ENCODE data around the gene HSF4. TPM values are rescaled to one million over a fixed set of nuclear protein-coding genes. Genes with fewer than 3 reads are reported as not detected.

HSF4 gene
- total and polyA plus RNA-seq, 2 experiments from 2014 or later = 5.5 to 15.7 TPM

- H3K36me3 ChIP-seq (replicated peaks; ENCODE audit: insufficient read depth, low read depth) = no peaks in the 10 kb centered on the region
- H3K4me2 ChIP-seq = peak overlapping the region; percentile 90
- 8% methylated on average over 72 of the region's 85 CpGs for WGBS (ENCODE audit: low lambda C conversion rate, missing lambda C conversion rate)
- no peak for TF ChIP-seq CTCF (IDR thresholded peaks at IDR 0.05; ENCODE audit: poor library complexity)
- peak; percentile 90 for TF ChIP-seq EZH2 (IDR thresholded peaks at IDR 0.05; ENCODE audit: borderline replicate concordance)
- peak; percentile 63 for TF ChIP-seq EZH2phosphoT487 (IDR thresholded peaks at IDR 0.05; ENCODE audit: low read depth, severe bottlenecking, unreplicated experiment)
- peaks cover 4% of the 10 kb centered on the region for H4K20me1 ChIP-seq (ENCODE audit: insufficient read depth, poor library complexity, severe bottlenecking)
- H3K27ac ChIP-seq = no peak overlapping the region
- no peaks in the 10 kb centered on the region for H3K79me2 ChIP-seq
- H3K4me1 ChIP-seq (ENCODE audit: insufficient read depth) = peaks cover 47% of the 10 kb centered on the region
- no peaks in the 10 kb centered on the region for H3K9me2 ChIP-seq (replicated peaks; ENCODE audit: insufficient read depth)
- H2AFZ ChIP-seq = peak overlapping the region; percentile 26
- peaks cover 75% of the 10 kb centered on the region for H3K27me3 ChIP-seq
- no peak for DNase-seq (ENCODE audit: low spot score)
- H3K9me3 ChIP-seq (ENCODE audit: low read depth) = no peaks in the 10 kb centered on the region
- no peak overlapping the region for H3K4me3 ChIP-seq
Observed at GRCh38 chr16:67165121-67166078, 855 bp downstream of the HSF4 start.

GRCh38 chr16:67166110-67166547 is 1.6 kb downstream of the HSF4 start:
- H3K4me3 ChIP-seq = no peak overlapping the region
- DNase-seq (ENCODE audit: low spot score) = no peak
- H3K36me3 ChIP-seq (replicated peaks; ENCODE audit: insufficient read depth, low read depth) = no peaks in the 10 kb centered on the region
- peaks cover 75% of the 10 kb centered on the region for H3K27me3 ChIP-seq
- H3K27ac ChIP-seq = no peak overlapping the region
- H3K4me1 ChIP-seq (ENCODE audit: insufficient read depth) = peaks cover 50% of the 10 kb centered on the region
- H4K20me1 ChIP-seq (ENCODE audit: insufficient read depth, poor library complexity, severe bottlenecking) = peaks cover 4% of the 10 kb centered on the region
- H2AFZ ChIP-seq = no peak overlapping the region
- WGBS (ENCODE audit: low lambda C conversion rate, missing lambda C conversion rate) = 18% methylated on average over 13 of the region's 18 CpGs
- no peak for TF ChIP-seq EZH2phosphoT487 (IDR thresholded peaks at IDR 0.05; ENCODE audit: low read depth, severe bottlenecking, unreplicated experiment)
- TF ChIP-seq EZH2 (IDR thresholded peaks at IDR 0.05; ENCODE audit: borderline replicate concordance) = no peak
- no peak for TF ChIP-seq CTCF (IDR thresholded peaks at IDR 0.05; ENCODE audit: poor library complexity)
- no peaks in the 10 kb centered on the region for H3K9me3 ChIP-seq (ENCODE audit: low read depth)
- H3K9me2 ChIP-seq (replicated peaks; ENCODE audit: insufficient read depth) = no peaks in the 10 kb centered on the region
- no peak overlapping the region for H3K4me2 ChIP-seq
- no peaks in the 10 kb centered on the region for H3K79me2 ChIP-seq

GRCh38 chr16:67166598-67167168 is 2.1 kb downstream of the HSF4 start:
- TF ChIP-seq EZH2 (IDR thresholded peaks at IDR 0.05; ENCODE audit: borderline replicate concordance) (no peak), EZH2phosphoT487 (IDR thresholded peaks at IDR 0.05; ENCODE audit: low read depth, severe bottlenecking, unreplicated experiment) (no peak), CTCF (IDR thresholded peaks at IDR 0.05; ENCODE audit: poor library complexity) (no peak)
- no peaks in the 10 kb centered on the region for H3K36me3 ChIP-seq (replicated peaks; ENCODE audit: insufficient read depth, low read depth)
- peaks cover 2% of the 10 kb centered on the region for H4K20me1 ChIP-seq (ENCODE audit: insufficient read depth, poor library complexity, severe bottlenecking)
- no peak overlapping the region for H3K4me3 ChIP-seq
- WGBS (ENCODE audit: low lambda C conversion rate, missing lambda C conversion rate) = 78% methylated on average over 4 of the region's 5 CpGs
- H3K79me2 ChIP-seq = no peaks in the 10 kb centered on the region
- H3K4me2 ChIP-seq = no peak overlapping the region
- H3K27me3 ChIP-seq = peaks cover 70% of the 10 kb centered on the region
- no peak overlapping the region for H2AFZ ChIP-seq
- no peak overlapping the region for H3K27ac ChIP-seq
- H3K9me3 ChIP-seq (ENCODE audit: low read depth) = no peaks in the 10 kb centered on the region
- no peak for DNase-seq (ENCODE audit: low spot score)
- peaks cover 48% of the 10 kb centered on the region for H3K4me1 ChIP-seq (ENCODE audit: insufficient read depth)
- H3K9me2 ChIP-seq (replicated peaks; ENCODE audit: insufficient read depth) = no peaks in the 10 kb centered on the region

All from hepatocyte (in vitro differentiated cells).